ENCODE measurements around the gene BPI.
"Not testable (repeated sequence)": the region's sequence is repeated elsewhere in the genome, so short reads cannot be mapped to it uniquely, and the experiment has no call there.

The BPI gene

DNA sequence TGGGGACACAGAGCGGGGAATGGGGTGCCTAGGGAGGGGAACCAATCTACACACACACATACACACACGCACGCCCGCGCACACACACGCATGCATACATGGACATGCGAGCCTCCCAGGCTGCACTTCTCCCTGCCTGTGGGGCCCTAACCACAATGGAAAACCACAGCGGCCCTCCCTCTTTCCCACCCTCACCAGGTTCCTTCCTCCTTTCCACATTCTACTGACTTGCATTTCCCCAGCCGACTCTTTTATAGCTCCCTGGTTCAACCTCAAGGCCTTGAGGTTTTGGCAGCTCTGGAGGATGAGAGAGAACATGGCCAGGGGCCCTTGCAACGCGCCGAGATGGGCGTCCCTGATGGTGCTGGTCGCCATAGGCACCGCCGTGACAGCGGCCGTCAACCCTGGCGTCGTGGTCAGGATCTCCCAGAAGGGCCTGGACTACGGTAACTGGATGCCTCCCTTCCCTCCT, at the start of gene BPI:
BPI (plus strand) TSS at position 249 of the 472 bp plus-strand sequence; CDS start at position 317, 68 bp downstream.
- FAIRE-seq: no peak

- not testable (repeated sequence) for FAIRE-seq
Observed at GRCh38 chr20:38254621-38255020, 49.3 kb upstream of the BPI start.

DNA sequence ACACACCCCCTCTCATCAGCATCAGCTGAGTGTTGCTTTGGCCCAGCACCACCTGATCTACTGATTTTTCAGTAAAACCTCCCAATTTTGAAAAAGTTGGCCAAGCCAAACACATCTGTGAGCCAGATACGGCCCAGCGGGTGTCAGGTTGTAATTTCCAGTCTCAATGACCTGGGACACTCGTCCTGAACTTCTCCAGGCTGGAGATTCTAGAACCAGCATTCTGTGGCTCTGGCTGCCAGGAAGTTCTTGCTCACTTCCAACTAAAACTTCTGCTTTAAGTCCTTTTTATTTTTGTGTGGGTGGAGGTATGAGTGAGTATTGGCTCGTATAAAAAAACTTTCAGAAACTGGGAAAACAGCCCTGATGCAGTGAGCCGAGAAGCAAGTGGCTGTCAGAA, 48.6 kb upstream of the BPI start:
- no peak for FAIRE-seq

GRCh38 chr20:38256021-38256420, 47.9 kb upstream of the BPI start:
- FAIRE-seq: no peak

DNA sequence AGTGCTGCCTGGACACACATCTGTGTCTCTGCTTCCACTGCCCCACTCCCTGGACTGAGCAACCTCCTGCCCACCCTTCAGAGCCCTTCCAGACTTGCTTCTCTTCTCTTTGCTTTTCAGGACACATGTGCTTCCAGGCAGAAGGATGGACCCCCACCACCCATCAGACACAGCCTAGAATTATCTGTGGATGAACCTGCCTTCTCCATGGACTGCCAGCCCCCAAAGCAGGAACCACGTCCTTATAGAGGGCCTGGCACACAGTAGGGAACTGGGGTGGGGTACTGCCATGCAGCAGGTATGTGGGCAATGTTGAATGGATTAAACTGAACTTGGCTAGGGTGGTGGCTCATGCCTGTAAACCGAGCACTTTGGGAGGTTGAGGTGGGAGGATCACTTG, 47.0 kb upstream of the BPI start:
- no peak for FAIRE-seq

- no peak for FAIRE-seq
Observed at GRCh38 chr20:38258545-38259215, 45.3 kb upstream of the BPI start.

- FAIRE-seq: no peak
Observed at GRCh38 chr20:38260025-38260377, 44.0 kb upstream of the BPI start.

- FAIRE-seq: no peak
Observed at GRCh38 chr20:38260378-38261053, 43.4 kb upstream of the BPI start, which contains the start of gene KIAA1755. TSS of gene KIAA1755 (minus strand) at chr20:38260735. CDS start at chr20:38260500, 235 bp downstream.

GRCh38 chr20:38261054-38261390, 42.9 kb upstream of the BPI start:
- no peak for FAIRE-seq

DNA sequence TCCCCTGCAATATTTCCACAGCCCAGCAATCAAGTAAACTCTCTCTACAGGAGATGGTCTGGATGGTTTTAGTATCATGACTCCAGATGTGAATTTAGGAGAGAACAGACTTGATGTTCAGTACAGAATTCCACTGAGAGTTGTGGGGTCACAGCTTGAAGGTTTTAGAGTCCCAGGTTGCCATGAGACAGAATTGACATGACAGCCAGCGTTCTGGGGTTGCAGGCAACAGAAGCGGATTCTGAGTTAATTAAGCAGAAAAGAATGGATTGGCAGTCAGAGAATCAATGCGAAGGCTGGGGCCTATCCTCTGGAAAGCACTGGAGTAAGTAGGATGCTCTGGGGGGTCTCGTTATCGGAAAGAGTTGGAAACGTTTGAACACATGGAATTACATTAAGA, 41.0 kb upstream of the BPI start:
- no peak for FAIRE-seq

GRCh38 chr20:38266426-38266825, 37.5 kb upstream of the BPI start:
- FAIRE-seq: no peak

- FAIRE-seq: no peak
Observed at GRCh38 chr20:38267296-38267695, 36.7 kb upstream of the BPI start.

DNA sequence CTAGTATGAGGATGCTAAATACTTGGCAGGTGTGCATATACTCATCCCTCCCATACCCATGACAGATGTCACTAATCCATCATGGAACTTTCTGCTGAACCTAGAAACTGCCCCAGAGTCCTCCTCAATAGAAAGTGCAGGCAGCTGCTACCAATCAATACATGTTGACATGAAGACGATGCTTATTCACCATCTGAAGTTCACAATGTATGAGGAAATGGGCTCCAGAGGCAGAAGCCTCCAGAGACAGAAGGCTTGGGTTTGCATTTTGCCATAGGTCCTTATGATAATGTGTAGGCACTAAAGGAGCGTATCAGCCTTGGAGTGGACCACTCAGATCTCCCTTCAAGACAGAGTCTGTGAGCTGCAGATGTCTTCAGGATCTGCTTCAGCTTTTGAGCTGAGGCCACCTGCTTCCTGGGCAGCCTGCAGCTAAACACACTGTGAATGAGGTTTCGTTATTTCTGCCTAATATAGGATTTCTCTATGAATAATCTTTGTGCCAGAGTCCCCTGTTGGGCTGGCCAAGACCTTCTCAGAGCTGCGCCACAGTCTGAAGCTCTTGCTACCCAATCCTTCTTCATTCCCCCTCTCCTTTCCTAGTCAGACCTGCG, 35.9 kb upstream of the BPI start:
- no peak for FAIRE-seq

DNA sequence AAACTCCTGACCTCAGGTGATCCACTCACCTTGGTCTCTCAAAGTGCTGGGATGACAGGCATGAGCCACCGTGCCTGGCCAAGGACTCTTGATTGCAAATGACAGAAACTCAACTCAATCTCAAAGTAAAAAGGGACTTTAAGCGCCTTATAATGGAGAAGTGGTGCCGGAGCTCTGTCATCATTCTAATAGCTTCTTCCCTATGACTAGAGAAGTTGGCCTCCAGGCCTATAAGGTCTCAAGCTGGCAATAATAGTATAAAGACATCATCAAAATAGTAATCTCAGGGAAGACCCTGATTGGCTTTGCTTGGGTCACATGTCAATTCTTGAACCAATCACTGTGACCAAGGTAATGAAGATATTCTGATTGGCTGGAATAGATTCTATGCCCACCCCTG, 34.9 kb upstream of the BPI start:
- FAIRE-seq: no peak

DNA sequence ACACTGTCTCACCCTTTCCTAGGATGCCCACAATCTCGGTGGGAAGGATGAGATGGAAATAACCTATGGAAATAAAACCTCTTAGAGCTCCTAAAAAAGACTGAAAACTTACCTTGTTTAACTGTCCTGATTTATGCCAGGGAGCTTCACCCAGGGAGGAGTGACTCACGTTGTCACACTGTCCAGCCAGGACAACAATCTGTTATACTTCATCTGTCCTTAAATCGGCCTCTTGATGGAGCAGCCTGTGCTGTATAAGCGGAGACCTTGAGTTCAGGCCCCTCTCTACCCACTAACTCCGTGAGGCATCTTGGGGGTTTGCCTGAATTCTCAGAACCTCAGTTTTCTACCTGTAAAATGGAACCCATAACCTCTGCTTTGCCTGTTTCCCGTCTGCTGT, 34.2 kb upstream of the BPI start:
- no peak for FAIRE-seq

DNA sequence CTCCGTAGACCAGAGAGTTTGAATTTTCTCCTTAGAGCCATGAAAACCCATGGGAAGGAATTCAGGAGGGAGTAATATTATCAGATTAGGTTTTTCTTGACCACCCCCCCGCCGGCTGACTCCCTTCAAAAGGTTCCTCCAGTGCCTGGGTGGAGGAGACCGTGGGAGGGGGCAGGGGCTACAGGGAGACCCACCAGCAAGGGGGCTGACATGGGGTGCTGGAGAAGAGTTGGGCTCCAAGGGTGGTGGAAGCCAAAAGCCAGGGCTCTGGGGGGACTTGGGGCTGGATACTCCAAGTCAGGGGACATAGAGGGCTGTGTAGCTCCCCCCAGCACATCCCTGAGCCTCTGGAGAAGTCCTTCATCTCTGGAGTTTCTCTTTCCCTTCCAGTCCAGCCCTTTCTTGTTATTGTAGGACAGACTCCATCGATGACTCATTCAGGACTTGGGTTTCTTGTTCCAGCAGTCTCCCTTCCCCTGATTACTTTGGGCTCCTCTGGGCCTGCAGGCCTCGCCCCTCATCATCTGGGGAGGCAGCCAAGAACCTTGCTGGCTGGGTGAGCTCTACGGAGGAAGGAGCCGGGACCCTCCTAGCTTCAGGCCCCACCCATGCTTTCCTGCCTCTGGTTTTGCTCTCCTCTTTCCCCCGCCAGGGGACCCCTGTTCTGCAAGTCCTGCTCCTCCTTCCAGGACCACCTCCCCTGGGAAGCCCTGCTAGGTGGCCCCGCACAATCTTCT, 32.9 kb upstream of the BPI start:
- no peak for FAIRE-seq

DNA sequence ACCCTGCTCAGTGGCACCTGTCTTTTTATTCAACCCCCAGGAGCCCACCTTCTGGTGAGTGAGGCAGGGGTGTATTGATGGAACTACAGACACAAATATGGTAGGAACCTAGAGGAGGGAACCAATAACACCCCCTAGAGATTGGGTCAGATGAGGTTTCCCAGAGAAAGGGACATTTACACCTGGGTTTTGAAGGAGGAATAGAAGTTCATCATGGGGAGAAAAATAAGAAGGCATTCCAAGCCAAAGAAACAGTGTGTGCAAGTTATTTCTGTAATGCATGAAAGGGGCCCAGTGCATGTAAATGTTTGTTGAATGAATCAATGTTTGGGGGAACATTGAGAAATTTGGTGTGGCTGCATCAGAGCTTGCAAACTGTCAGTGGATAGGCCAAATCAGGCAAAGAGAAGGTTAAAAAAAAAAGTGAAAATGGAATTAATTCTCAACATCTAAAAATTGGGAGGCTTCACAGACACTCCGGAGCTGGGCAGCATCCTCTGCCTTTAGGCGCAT, 32.3 kb upstream of the BPI start:
- no peak for FAIRE-seq

DNA sequence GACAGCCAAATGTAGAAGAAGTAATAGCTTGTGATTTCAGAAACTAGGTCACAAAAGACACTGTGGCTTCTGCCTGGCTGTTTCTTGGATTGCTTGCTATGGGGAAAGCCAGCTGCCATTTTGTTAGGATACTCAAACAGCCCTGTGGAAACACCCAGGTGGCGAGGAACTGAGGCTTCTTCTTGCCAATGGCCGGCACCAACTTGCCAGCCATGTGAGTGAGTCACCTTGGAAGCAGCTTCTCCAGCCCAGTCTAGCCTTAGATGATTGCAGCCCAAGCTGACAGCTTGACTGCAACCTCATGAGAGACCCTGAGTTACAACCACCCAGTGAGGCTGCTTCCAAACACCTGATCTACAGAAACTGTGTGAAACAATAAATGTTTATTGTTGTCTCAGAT, 31.6 kb upstream of the BPI start:
- FAIRE-seq: no peak

GRCh38 chr20:38272961-38273360, 31.0 kb upstream of the BPI start:
- no peak for FAIRE-seq

DNA sequence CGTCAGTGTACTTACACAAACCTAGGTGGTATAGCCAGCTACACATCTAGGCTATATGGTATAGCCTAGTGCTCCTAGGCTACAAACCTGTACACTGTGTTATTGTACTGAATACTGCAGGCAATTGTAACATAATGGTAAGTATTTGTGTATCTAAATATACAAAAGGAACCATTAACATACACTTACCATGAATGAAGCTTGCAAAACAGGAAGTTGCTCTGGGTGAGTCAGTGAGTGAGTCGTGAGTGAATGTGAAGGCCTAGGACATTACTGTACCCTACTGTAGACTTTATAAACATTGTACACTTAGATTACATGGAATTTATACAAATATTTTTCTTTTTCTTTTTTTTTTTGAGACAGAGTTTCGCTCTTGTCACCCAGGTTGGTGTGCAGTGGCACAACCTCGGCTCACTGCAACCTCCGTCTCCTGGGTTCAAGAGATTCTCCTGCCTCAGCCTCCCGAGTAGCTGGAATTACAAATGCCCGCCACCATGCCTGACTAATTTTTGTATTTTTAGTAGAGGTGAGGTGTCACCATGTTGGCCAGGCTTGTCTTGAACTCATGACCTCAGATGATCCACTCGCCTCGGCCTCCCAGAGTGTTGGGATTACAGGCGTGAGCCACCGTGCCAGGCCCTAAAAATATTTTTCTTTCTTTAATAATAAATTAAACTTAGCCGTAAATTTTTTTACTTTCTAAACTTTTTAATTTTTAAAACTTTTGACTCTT, 28.0 kb upstream of the BPI start:
- no peak for FAIRE-seq

GRCh38 chr20:38277285-38277684, 26.7 kb upstream of the BPI start:
- no peak for FAIRE-seq

GRCh38 chr20:38277691-38278090, 26.3 kb upstream of the BPI start:
- no peak for FAIRE-seq

DNA sequence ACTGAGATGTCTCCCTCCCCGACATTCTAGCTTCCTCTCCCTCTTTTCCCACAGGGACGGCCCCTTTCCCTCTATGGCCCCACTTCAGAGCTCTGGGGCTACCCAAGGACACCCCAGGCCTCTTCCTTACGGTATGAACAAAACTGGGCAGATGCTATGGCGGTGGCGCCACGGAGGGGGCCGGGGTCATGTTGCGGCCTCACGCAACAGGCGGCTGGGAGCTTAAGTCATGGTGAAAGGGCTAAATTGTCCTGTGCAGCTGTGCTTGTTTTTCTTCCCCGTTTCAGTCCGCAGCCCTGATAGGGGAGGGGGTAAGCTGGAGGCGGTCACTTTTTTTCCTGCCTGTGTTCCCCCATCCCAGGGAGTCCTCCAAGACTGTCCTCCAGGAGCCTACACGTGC, 25.8 kb upstream of the BPI start:
- FAIRE-seq: no peak

Data from TTC549 (cell line).